B cell (primary cell): ENCODE results near the gene DNAH10. TPM values are rescaled to one million over a fixed set of nuclear protein-coding genes. Genes with fewer than 3 reads are reported as not detected.

ENCODE experiments used
- ATAC-seq: fragments of 200-7000 bp; cut with Tn5 transposase; one replicate; pipeline ENCODE4 v1.10.0; 2021; ENCODE audit warnings: low read depth, mild to moderate bottlenecking, moderate number of reproducible peaks, moderate library complexity
- CTCF ChIA-PET: fragments of 350-600 bp; sonication (Branson Sonifier 250); formaldehyde crosslinking; loops from one replicate; lab custom pipeline; 2021; ENCODE audit warnings: antibody characterized with exemption, inconsistent platforms; lab: Charles Lee
- POLR2A ChIA-PET: fragments of 350-600 bp; sonication (Branson Sonifier 250); formaldehyde crosslinking; loops from one replicate; lab custom pipeline; 2021; ENCODE audit warnings: antibody characterized with exemption; lab: Charles Lee
- DNase-seq: peaks from one replicate; pipeline ENCODE4 v3.0.0; 2013
- H2AFZ ChIP-seq: 2 replicates; pipeline ENCODE4 v1.6.1; 2012; ENCODE audit warnings: mild to moderate bottlenecking, low read depth, low read length; ENCODE audit not compliant: insufficient read depth, poor library complexity, severe bottlenecking
- H3K27ac ChIP-seq, 2 donors: 1 replicate in 1 of 2; 2 replicates in 1 of 2; pipeline ENCODE4 v1.5.1; 2012 to 2013; ENCODE audit warnings: low read length in 2 of 2, mild to moderate bottlenecking in 2 of 2, moderate library complexity in 1 of 2
- H3K27me3 ChIP-seq, 4 experiments: fragments of 200-600 bp in 1 of 4; sonication (generic) in 1 of 4; replicated peaks in 1 of 4; 1 replicate in 2 of 4; 2 replicates in 2 of 4; pipeline versions ENCODE4 v1.6.1 to v1.7.0; 2013 to 2016; ENCODE audit warnings: low read length in 3 of 4, mild to moderate bottlenecking in 2 of 4, mixed read lengths in 1 of 4, moderate library complexity in 1 of 4; ENCODE audit not compliant: insufficient read depth in 4 of 4, control insufficient read depth in 3 of 4; ENCODE audit errors: control extremely low read depth in 1 of 4
- H3K36me3 ChIP-seq, 2 experiments: replicated peaks in 1 of 2; 1 replicate in 1 of 2; 2 replicates in 1 of 2; pipeline versions ENCODE4 v1.6.1 to v1.7.1; 2013; ENCODE audit warnings: low read length in 1 of 2; ENCODE audit not compliant: insufficient read depth in 2 of 2, control insufficient read depth in 1 of 2; ENCODE audit errors: control extremely low read depth in 1 of 2, extremely low read depth in 1 of 2
- H3K4me1 ChIP-seq, 2 donors: fragments of 200-600 bp in 1 of 2; sonication (generic) in 1 of 2; 1 replicate in 1 of 2; 2 replicates in 1 of 2; pipeline versions ENCODE4 v1.5.1 to v1.6.1; 2013 to 2017; ENCODE audit warnings: low read length in 2 of 2; ENCODE audit not compliant: control insufficient read depth in 2 of 2, insufficient read depth in 2 of 2
- H3K4me2 ChIP-seq: replicated peaks from 2 replicates; pipeline ENCODE3; 2012; ENCODE audit warnings: mild to moderate bottlenecking, low read depth, low read length; ENCODE audit not compliant: poor library complexity, severe bottlenecking
- H3K4me3 ChIP-seq, 5 experiments: fragments of 200-600 bp in 1 of 5; sonication (generic) in 1 of 5; 1 replicate in 3 of 5; 2 replicates in 2 of 5; pipeline versions ENCODE4 v1.5.1 to v1.7.0; 2011 to 2016; ENCODE audit warnings: low read length in 4 of 5, mild to moderate bottlenecking in 4 of 5, low read depth in 2 of 5, control low read depth in 1 of 5, moderate library complexity in 1 of 5; ENCODE audit not compliant: insufficient read depth in 1 of 5; ENCODE audit errors: control extremely low read depth in 1 of 5, extremely low read depth in 1 of 5
- H3K79me2 ChIP-seq: fragments of 200-600 bp; sonication (generic); one replicate; pipeline ENCODE4 v1.6.0; 2016; ENCODE audit warnings: low read length; ENCODE audit not compliant: control insufficient read depth, insufficient read depth
- H3K9ac ChIP-seq: fragments of 200-600 bp; sonication (generic); 2 replicates; pipeline ENCODE4 v1.6.1; 2017; ENCODE audit warnings: mild to moderate bottlenecking, low read length, moderate library complexity
- H3K9me3 ChIP-seq, 3 donors: one replicate each; pipeline versions ENCODE4 v1.6.1 to v1.7.1; 2013; ENCODE audit warnings: low read length in 2 of 3; ENCODE audit not compliant: control insufficient read depth in 2 of 3, insufficient read depth in 1 of 3; ENCODE audit errors: control extremely low read depth in 1 of 3
- H4K20me1 ChIP-seq: 2 replicates; pipeline ENCODE4 v1.6.0; 2012; ENCODE audit warnings: mild to moderate bottlenecking, low read length; ENCODE audit not compliant: insufficient read depth, control insufficient read depth, poor library complexity, severe bottlenecking
- H3K27ac Mint-ChIP-seq: one replicate; pipeline ENCODE4 v1.8.0; 2021; ENCODE audit warnings: mixed read lengths
- H3K27me3 Mint-ChIP-seq: one replicate; pipeline ENCODE4 v1.8.0; 2021; ENCODE audit warnings: mixed read lengths
- H3K4me1 Mint-ChIP-seq: one replicate; pipeline ENCODE4 v1.8.0; 2021; ENCODE audit warnings: mixed read lengths
- H3K4me3 Mint-ChIP-seq: one replicate; pipeline ENCODE4 v1.8.0; 2021; ENCODE audit warnings: mixed read lengths
- H3K9me3 Mint-ChIP-seq: one replicate; pipeline ENCODE4 v1.8.0; 2022; ENCODE audit warnings: mixed read lengths; ENCODE audit not compliant: insufficient read depth
- CTCF ChIP-seq: fragments of 200-600 bp; IDR thresholded peaks from one replicate; pipeline ENCODE4 v1.8.0; 2022; ENCODE audit warnings: antibody characterized with exemption, mild to moderate bottlenecking
- EZH2 ChIP-seq: IDR thresholded peaks from 2 replicates; pipeline ENCODE4 v1.6.1; 2012; ENCODE audit warnings: borderline replicate concordance, low read depth, mild to moderate bottlenecking, moderate library complexity, low read length; ENCODE audit not compliant: insufficient read depth, poor library complexity, severe bottlenecking
- WGBS: methylation state at CpG from one replicate; pipeline ENCODE4 v1.1.5; 2013; ENCODE audit warnings: missing lambda C conversion rate; ENCODE audit not compliant: insufficient coverage; 5-methylcytosine and 5-hydroxymethylcytosine counted together
- intact Hi-C: fragments of 100-400 bp; cut with micrococcal nuclease; formaldehyde crosslinking; loops from one replicate; pipeline ENCODE4 v1.10.0; 2022
- polyA plus RNA-seq: library from polyadenylated mRNA; depleted of rRNA; stranded (reverse); fragments of >200 nt; gene quantifications from 2 replicates; pipeline ENCODE4 v1.2.3, GENCODE V29; 2012
- total RNA-seq, 2 donors: library from RNA; stranded (reverse); fragments of 120-200 nt in 1 of 2; gene quantifications; 1 replicate in 1 of 2; 2 replicates in 1 of 2; pipeline versions ENCODE4 v1.2.3 to v1.2.4, GENCODE V29; 2013 to 2022

The DNAH10 gene
- total and polyA plus RNA-seq, 2 donors (not counting 1 experiment from before 2014, with no cell fraction given) = 0.24 to 0.99 TPM

- WGBS = 67% methylated on average over 3 of the region's 8 CpGs
- H3K4me1 ChIP-seq = no peaks in the 10 kb centered on the region
- H3K9me3 Mint-ChIP-seq = peaks cover 3% of the 10 kb centered on the region
- H3K27ac ChIP-seq = no peak overlapping the region
- peaks cover 11% of the 10 kb centered on the region for H3K27me3 Mint-ChIP-seq
- H3K4me3 ChIP-seq = no peak overlapping the region
- peaks cover 0 to 6% (median 4%) of the 10 kb centered on the region in 3 donors for H3K9me3 ChIP-seq
- DNase-seq = no peak
- no peaks in the 10 kb centered on the region for H4K20me1 ChIP-seq
- no peak overlapping the region for H3K27ac Mint-ChIP-seq
- ATAC-seq = no peak
- no peaks in the 10 kb centered on the region for H3K79me2 ChIP-seq
- no peak overlapping the region for H3K4me2 ChIP-seq
- H3K27me3 ChIP-seq = no peaks in the 10 kb centered on the region
- H3K36me3 ChIP-seq = no peaks in the 10 kb centered on the region
- no peak overlapping the region for H3K4me3 Mint-ChIP-seq
- intact Hi-C loops = no loop called here
- H3K9ac ChIP-seq = no peak overlapping the region
- TF ChIP-seq CTCF (no peak), EZH2 (no peak)
- POLR2A ChIA-PET = no interaction called here
- CTCF ChIA-PET = no interaction called here
- H2AFZ ChIP-seq = no peak overlapping the region
- H3K4me1 Mint-ChIP-seq = no peaks in the 10 kb centered on the region
Measured at GRCh38 chr12:123882161-123882705, 120.1 kb downstream of the DNAH10 start.

GRCh38 chr12:123886258-123886657 is 124.2 kb downstream of the DNAH10 start:
- no peaks in the 10 kb centered on the region for H3K27me3 ChIP-seq
- no peak overlapping the region for H3K4me2 ChIP-seq
- no peaks in the 10 kb centered on the region for H3K4me1 Mint-ChIP-seq
- no peaks in the 10 kb centered on the region for H3K4me1 ChIP-seq
- peaks cover 0 to 6% (median 4%) of the 10 kb centered on the region in 3 donors for H3K9me3 ChIP-seq
- no peak overlapping the region for H2AFZ ChIP-seq
- no peak overlapping the region for H3K27ac ChIP-seq
- no peak overlapping the region for H3K4me3 ChIP-seq
- ATAC-seq (no peak), DNase-seq (no peak)
- H3K4me3 Mint-ChIP-seq = no peak overlapping the region
- no peak overlapping the region for H3K27ac Mint-ChIP-seq
- TF ChIP-seq EZH2 (no peak), CTCF (no peak)
- no peaks in the 10 kb centered on the region for H4K20me1 ChIP-seq
- H3K36me3 ChIP-seq = no peaks in the 10 kb centered on the region
- peaks cover 12% of the 10 kb centered on the region for H3K27me3 Mint-ChIP-seq
- peaks cover 3% of the 10 kb centered on the region for H3K9me3 Mint-ChIP-seq
- POLR2A ChIA-PET = no interaction called here
- H3K9ac ChIP-seq = no peak overlapping the region
- CTCF ChIA-PET = no interaction called here
- no peaks in the 10 kb centered on the region for H3K79me2 ChIP-seq
- WGBS = 87% methylated on average over 13 of the region's 13 CpGs
- intact Hi-C loops = no loop called here
